ENCODE measurements around the gene MCC. TPM values are rescaled to one million over a fixed set of nuclear protein-coding genes. Genes with fewer than 3 reads are reported as not detected.

MCC gene
- total and polyA plus RNA-seq, 2 donors (not counting 1 experiment from before 2014, with no cell fraction given): 0.09 to 0.32 TPM

GRCh38 chr5:113344973-113345940, 143.0 kb downstream of the MCC start:
- no peaks in the 10 kb centered on the region for H3K4me1 Mint-ChIP-seq
- no peak overlapping the region for H3K4me3 Mint-ChIP-seq
- ATAC-seq (ENCODE audit: low read depth) (no peak), DNase-seq (no peak)
- Histone ChIP-seq H3K4me2 (replicated peaks; ENCODE audit: low read depth, low read length, poor library complexity, severe bottlenecking) (no peak overlapping the region), H3K9me3 (ENCODE audit: control extremely low read depth in 1 of 3, control insufficient read depth in 2 of 3, insufficient read depth in 1 of 3, low read length in 2 of 3) (peaks cover 0 to 3% (median 0%) of the 10 kb centered on the region in 3 donors), H3K27me3 (replicated peaks in 1 of 4; ENCODE audit: control extremely low read depth in 1 of 4, control insufficient read depth in 3 of 4, insufficient read depth in 4 of 4, low read length in 3 of 4) (peaks cover 0 to 13% (median 2%) of the 10 kb centered on the region in 4 experiments), H3K36me3 (replicated peaks in 1 of 2; ENCODE audit: control extremely low read depth in 1 of 2, control insufficient read depth in 1 of 2, extremely low read depth in 1 of 2, insufficient read depth in 2 of 2, low read length in 1 of 2) (no peaks in the 10 kb centered on the region), H3K4me1 (ENCODE audit: control insufficient read depth in 2 of 2, insufficient read depth in 2 of 2, low read length in 2 of 2) (no peaks in the 10 kb centered on the region), H2AFZ (ENCODE audit: insufficient read depth, low read depth, low read length, poor library complexity, severe bottlenecking) (no peak overlapping the region), H3K9ac (ENCODE audit: low read length) (no peak overlapping the region), H3K4me3 (ENCODE audit: control extremely low read depth in 1 of 5, extremely low read depth in 1 of 5, insufficient read depth in 1 of 5, low read depth in 2 of 5, low read length in 4 of 5) (no peak overlapping the region), H3K79me2 (ENCODE audit: control insufficient read depth, insufficient read depth, low read length) (no peaks in the 10 kb centered on the region), H3K27ac (ENCODE audit: low read length in 2 of 2) (no peak overlapping the region), H4K20me1 (ENCODE audit: control insufficient read depth, insufficient read depth, low read length, poor library complexity, severe bottlenecking) (no peaks in the 10 kb centered on the region)
- H3K27ac Mint-ChIP-seq: no peak overlapping the region
- ChIA-PET POLR2A (no interaction called here), CTCF (no interaction called here)
- 92% methylated on average over 2 of the region's 5 CpGs for WGBS (ENCODE audit: insufficient coverage)
- TF ChIP-seq CTCF (IDR thresholded peaks at IDR 0.05) (no peak), EZH2 (IDR thresholded peaks at IDR 0.05; ENCODE audit: borderline replicate concordance, insufficient read depth, low read depth, low read length, poor library complexity, severe bottlenecking) (no peak)
- intact Hi-C loops (cut with micrococcal nuclease): no loop called here
- peaks cover 45% of the 10 kb centered on the region for H3K27me3 Mint-ChIP-seq
- no peaks in the 10 kb centered on the region for H3K9me3 Mint-ChIP-seq (ENCODE audit: insufficient read depth)

- H3K9ac ChIP-seq (ENCODE audit: low read length): no peak overlapping the region
- ATAC-seq (ENCODE audit: low read depth) (no peak), DNase-seq (no peak)
- no peaks in the 10 kb centered on the region for H3K79me2 ChIP-seq (ENCODE audit: control insufficient read depth, insufficient read depth, low read length)
- no peaks in the 10 kb centered on the region for H4K20me1 ChIP-seq (ENCODE audit: control insufficient read depth, insufficient read depth, low read length, poor library complexity, severe bottlenecking)
- no peaks in the 10 kb centered on the region for H3K4me1 ChIP-seq (ENCODE audit: control insufficient read depth in 2 of 2, insufficient read depth in 2 of 2, low read length in 2 of 2)
- H3K36me3 ChIP-seq (replicated peaks in 1 of 2; ENCODE audit: control extremely low read depth in 1 of 2, control insufficient read depth in 1 of 2, extremely low read depth in 1 of 2, insufficient read depth in 2 of 2, low read length in 1 of 2): no peaks in the 10 kb centered on the region
- H3K4me2 ChIP-seq (replicated peaks; ENCODE audit: low read depth, low read length, poor library complexity, severe bottlenecking): no peak overlapping the region
- no peak overlapping the region for H3K27ac ChIP-seq (ENCODE audit: low read length in 2 of 2)
- CTCF ChIA-PET: no interaction called here
- TF ChIP-seq CTCF (IDR thresholded peaks at IDR 0.05): no peak
- no peak for TF ChIP-seq EZH2 (IDR thresholded peaks at IDR 0.05; ENCODE audit: borderline replicate concordance, insufficient read depth, low read depth, low read length, poor library complexity, severe bottlenecking)
- H3K9me3 Mint-ChIP-seq (ENCODE audit: insufficient read depth): no peaks in the 10 kb centered on the region
- H3K9me3 ChIP-seq (ENCODE audit: control extremely low read depth in 1 of 3, control insufficient read depth in 2 of 3, insufficient read depth in 1 of 3, low read length in 2 of 3): peaks cover 0 to 3% (median 0%) of the 10 kb centered on the region in 3 donors
- intact Hi-C loops (cut with micrococcal nuclease): no loop called here
- WGBS (ENCODE audit: insufficient coverage): no CpG with 5 or more reads among the region's 3 CpGs
- no peaks in the 10 kb centered on the region for H3K4me1 Mint-ChIP-seq
- no peak overlapping the region for H3K4me3 ChIP-seq (ENCODE audit: control extremely low read depth in 1 of 5, extremely low read depth in 1 of 5, insufficient read depth in 1 of 5, low read depth in 2 of 5, low read length in 4 of 5)
- POLR2A ChIA-PET: no interaction called here
- no peak overlapping the region for H3K27ac Mint-ChIP-seq
- no peak overlapping the region for H3K4me3 Mint-ChIP-seq
- H3K27me3 ChIP-seq (replicated peaks in 1 of 4; ENCODE audit: control extremely low read depth in 1 of 4, control insufficient read depth in 3 of 4, insufficient read depth in 4 of 4, low read length in 3 of 4): peaks cover 0 to 13% (median 2%) of the 10 kb centered on the region in 4 experiments
- peaks cover 44% of the 10 kb centered on the region for H3K27me3 Mint-ChIP-seq
- no peak overlapping the region for H2AFZ ChIP-seq (ENCODE audit: insufficient read depth, low read depth, low read length, poor library complexity, severe bottlenecking)
Observed at GRCh38 chr5:113343343-113343742, 144.9 kb downstream of the MCC start.

Measured in B cell (primary cell).